Testis (tissue), 3 donors: Measurements from ENCODE around the gene FGFR3. TPM values are rescaled to one million over a fixed set of nuclear protein-coding genes. Genes with fewer than 3 reads are reported as not detected.

ENCODE experiments used
- DNase-seq: peaks from one replicate; pipeline ENCODE4 v3.0.0-alpha.2; 2019
- H3K27ac ChIP-seq, 2 donors: fragments of 200-600 bp; sonication (generic); one replicate each; pipeline ENCODE4 v1.5.1; 2019
- H3K27me3 ChIP-seq: fragments of 200-600 bp; sonication (generic); one replicate; pipeline ENCODE4 v1.5.1; 2019
- H3K36me3 ChIP-seq: fragments of 200-600 bp; sonication (generic); one replicate; pipeline ENCODE4 v1.5.1; 2017; ENCODE audit warnings: low read depth; ENCODE audit errors: missing control alignments
- H3K4me1 ChIP-seq: fragments of 200-600 bp; sonication (generic); one replicate; pipeline ENCODE4 v1.5.1; 2019
- H3K4me3 ChIP-seq, 2 donors: fragments of 200-600 bp; sonication (generic); one replicate each; pipeline ENCODE4 v1.5.1; 2017 to 2019
- H3K9me3 ChIP-seq: fragments of 200-600 bp; sonication (generic); one replicate; pipeline ENCODE4 v1.5.1; 2017
- POLR2A ChIP-seq: fragments of 450-650 bp; IDR thresholded peaks from one replicate; pipeline ENCODE4 v1.6.1; 2017; ENCODE audit warnings: antibody characterized with exemption, mild to moderate bottlenecking, moderate library complexity
- WGBS, 2 donors: methylation state at CpG; one replicate each; pipeline ENCODE4 v1.1.5; 2018; 5-methylcytosine and 5-hydroxymethylcytosine counted together
- intact Hi-C: fragments of 100-400 bp; cut with DNase I; formaldehyde crosslinking; loops from one replicate; pipeline ENCODE4 v1.15.1; 2023; ENCODE audit warnings: low total_unique reads
- polyA plus RNA-seq: library from polyadenylated mRNA; stranded (reverse); fragments of 350-450 nt; fragmentation: Illumina TruSeq; extraction: RNeasy Lipid Tissue Mini Kit (QIAGEN cat#74804); gene quantifications from one replicate; pipeline ENCODE4 v1.2.3, GENCODE V29; 2014; ENCODE audit warnings: low read depth, low replicate concordance; ENCODE audit not compliant: insufficient read depth
- total RNA-seq, 2 donors: library from RNA; depleted of rRNA; stranded (reverse); fragments of >200 nt; gene quantifications; one replicate each; pipeline ENCODE4 v1.2.3, GENCODE V29; 2016
- TF ChIP-seq, protein P1 (sequence below), 3 experiments: fragments of 450-650 bp in 2 of 3; fragments of 200-600 bp in 1 of 3; sonication (generic) in 1 of 3; IDR thresholded peaks; one replicate each; pipeline ENCODE4 v1.5.1; 2016 to 2019; ENCODE audit warnings: antibody characterized with exemption in 3 of 3, mild to moderate bottlenecking in 2 of 3, moderate library complexity in 1 of 3

FGFR3 gene
- total and polyA plus RNA-seq, 3 donors from 2014 or later = 39.2 to 93.7 (median 79.6) TPM

DNA sequence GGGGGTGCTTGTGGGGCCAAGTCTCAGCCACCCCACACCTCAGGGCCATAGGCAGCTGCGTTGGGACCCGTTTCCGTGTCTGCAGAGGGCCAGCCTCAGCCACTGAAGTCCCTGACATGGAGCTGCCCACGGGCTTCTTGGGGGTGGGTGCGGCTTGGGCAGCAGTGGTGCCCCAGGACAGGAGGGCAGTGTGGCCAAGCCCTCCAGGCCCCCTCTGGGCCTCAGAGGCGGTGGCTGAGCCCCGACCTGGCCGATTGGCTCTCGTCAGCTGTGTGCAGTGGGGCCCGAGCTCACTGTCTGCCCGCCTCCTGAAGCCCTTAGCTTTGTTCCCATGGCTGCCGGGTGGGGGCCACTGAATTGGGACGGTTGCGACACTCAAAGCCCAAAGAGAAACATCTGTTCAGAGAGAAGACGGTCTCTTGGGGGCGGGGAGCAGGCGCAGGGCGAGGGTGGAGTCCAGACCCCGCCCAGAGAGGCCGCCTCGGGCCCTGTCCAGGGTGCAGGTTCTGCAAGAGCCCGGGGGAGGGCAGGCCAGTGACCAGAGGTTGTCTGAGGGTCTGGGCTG lies 9.1 kb downstream of the FGFR3 start:
- no peak for DNase-seq
- TF ChIP-seq, protein P1, sequence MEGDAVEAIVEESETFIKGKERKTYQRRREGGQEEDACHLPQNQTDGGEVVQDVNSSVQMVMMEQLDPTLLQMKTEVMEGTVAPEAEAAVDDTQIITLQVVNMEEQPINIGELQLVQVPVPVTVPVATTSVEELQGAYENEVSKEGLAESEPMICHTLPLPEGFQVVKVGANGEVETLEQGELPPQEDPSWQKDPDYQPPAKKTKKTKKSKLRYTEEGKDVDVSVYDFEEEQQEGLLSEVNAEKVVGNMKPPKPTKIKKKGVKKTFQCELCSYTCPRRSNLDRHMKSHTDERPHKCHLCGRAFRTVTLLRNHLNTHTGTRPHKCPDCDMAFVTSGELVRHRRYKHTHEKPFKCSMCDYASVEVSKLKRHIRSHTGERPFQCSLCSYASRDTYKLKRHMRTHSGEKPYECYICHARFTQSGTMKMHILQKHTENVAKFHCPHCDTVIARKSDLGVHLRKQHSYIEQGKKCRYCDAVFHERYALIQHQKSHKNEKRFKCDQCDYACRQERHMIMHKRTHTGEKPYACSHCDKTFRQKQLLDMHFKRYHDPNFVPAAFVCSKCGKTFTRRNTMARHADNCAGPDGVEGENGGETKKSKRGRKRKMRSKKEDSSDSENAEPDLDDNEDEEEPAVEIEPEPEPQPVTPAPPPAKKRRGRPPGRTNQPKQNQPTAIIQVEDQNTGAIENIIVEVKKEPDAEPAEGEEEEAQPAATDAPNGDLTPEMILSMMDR (IDR thresholded peaks at IDR 0.05) = no peak
- no peak for TF ChIP-seq POLR2A
- no peaks in the 10 kb centered on the region for H3K9me3 ChIP-seq
- intact Hi-C loops = no loop called here
- no peaks in the 10 kb centered on the region for H3K36me3 ChIP-seq
- no peaks in the 10 kb centered on the region for H3K4me1 ChIP-seq
- H3K27me3 ChIP-seq = no peaks in the 10 kb centered on the region
- H3K27ac ChIP-seq = no peak overlapping the region
- H3K4me3 ChIP-seq = no peak overlapping the region
- WGBS, 2 donors = 68 to 87% methylated on average over 3 to 20 of the region's 22 CpGs

DNA sequence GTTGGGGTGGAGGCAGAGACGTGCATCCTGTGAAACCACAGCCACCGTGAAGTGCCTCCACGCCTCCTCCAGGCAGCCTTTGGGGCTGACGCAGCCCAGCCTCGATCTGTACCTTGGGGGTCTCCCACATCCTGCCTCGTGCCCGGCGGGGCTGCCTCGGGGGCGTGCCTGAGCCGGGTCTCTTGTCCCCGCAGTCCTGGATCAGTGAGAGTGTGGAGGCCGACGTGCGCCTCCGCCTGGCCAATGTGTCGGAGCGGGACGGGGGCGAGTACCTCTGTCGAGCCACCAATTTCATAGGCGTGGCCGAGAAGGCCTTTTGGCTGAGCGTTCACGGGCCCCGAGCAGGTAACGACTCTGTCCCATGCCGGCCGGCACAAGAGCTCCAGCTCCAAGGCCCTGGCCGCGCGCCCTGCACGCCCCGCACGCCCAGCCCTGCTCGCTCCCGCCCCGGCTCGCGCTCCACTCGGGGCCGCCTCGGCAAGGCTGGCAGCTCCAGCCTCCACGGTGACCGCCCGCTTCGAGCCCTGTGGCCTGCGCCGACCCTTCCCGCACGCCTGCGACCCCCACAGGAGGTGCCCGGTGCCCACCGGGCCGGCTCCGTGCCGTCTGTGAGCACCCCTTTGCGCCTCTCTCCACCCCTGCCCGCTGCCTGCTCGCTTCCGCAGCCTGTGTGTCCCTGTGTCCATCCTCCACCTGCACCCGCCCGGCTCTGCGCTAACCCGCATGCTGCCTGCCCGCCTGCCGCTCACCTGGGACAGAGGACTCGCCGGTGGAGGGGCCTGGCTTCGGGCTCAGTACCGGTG lies 9.8 kb downstream of the FGFR3 start:
- intact Hi-C loops = no loop called here
- Histone ChIP-seq H3K4me1 (no peaks in the 10 kb centered on the region), H3K27me3 (no peaks in the 10 kb centered on the region), H3K4me3 (no peak overlapping the region), H3K27ac (no peak overlapping the region), H3K36me3 (no peaks in the 10 kb centered on the region), H3K9me3 (no peaks in the 10 kb centered on the region)
- WGBS, 2 donors = 91 to 92% methylated on average over 21 to 70 of the region's 71 CpGs
- DNase-seq = no peak
- no peak for TF ChIP-seq POLR2A
- TF ChIP-seq, protein P1 (IDR thresholded peaks at IDR 0.05) = no peak

DNA sequence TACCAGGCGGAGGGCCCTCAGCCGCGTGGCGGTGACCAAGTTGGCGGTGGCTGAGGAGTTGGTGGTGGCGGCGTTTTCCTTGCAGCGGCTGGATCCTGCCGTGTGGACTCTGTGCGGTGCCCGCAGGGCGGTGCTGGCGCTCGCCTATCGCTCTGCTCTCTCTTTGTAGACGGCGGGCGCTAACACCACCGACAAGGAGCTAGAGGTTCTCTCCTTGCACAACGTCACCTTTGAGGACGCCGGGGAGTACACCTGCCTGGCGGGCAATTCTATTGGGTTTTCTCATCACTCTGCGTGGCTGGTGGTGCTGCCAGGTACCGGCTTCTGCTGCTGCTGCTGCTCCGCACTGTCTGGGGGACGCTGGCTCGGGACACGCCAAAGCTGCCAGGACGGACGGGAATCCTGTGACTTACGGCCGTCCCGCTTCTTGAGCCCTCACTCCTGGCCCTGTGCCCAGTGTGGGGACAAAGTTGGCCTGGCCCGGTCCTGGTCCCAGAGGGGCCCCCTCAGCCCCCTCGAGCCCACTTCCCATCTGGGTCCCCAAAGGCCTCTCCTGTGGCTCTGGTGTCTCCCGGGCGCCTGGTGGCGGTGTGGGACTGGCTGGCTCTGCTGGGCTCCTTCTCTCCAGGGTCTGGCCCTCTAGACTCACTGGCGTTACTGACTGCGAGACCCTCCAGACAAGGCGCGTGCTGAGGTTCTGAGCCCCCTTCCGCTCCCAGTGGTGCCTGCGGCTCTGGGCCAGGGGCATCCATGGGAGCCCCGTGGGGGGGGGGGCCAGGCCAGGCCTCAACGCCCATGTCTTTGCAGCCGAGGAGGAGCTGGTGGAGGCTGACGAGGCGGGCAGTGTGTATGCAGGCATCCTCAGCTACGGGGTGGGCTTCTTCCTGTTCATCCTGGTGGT lies 10.7 kb downstream of the FGFR3 start:
- H3K36me3 ChIP-seq = no peaks in the 10 kb centered on the region

DNA sequence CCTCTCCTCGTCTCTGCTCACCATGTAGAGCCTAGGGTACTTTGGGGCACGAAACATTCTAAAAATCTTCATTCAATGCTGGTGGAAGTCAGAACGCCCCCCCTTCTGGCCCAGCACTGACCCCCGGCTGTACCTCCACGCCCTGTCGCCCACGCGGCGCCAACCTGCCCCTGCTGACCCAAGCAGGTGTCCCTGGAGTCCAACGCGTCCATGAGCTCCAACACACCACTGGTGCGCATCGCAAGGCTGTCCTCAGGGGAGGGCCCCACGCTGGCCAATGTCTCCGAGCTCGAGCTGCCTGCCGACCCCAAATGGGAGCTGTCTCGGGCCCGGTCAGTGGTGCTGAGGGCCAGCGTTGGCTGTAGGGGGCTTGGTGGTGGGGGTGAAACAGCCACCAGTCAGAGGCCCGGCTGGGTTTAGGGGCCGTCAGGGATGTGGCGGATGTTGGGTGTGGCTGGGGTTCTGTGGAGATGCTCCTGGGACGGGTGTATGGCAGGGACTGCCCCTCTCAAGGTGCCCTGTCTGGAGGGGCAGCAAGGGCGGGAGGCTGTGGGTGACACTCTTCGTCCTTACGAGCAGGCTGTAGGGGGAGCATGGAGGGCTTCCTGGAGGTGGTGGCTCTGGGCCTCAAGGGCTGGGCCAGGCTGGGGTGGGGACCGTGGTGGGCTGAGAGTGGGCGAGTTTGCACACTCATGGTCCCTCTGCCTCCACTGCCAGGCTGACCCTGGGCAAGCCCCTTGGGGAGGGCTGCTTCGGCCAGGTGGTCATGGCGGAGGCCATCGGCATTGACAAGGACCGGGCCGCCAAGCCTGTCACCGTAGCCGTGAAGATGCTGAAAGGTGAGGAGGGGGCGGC lies 11.8 kb downstream of the FGFR3 start:
- no peak for DNase-seq
- WGBS, 2 donors = 91 to 94% methylated on average over 13 to 37 of the region's 37 CpGs
- H3K27ac ChIP-seq = no peak overlapping the region
- H3K9me3 ChIP-seq = no peaks in the 10 kb centered on the region
- no peaks in the 10 kb centered on the region for H3K4me1 ChIP-seq
- H3K4me3 ChIP-seq = no peak overlapping the region
- TF ChIP-seq, protein P1 (IDR thresholded peaks at IDR 0.05) = no peak
- no peak for TF ChIP-seq POLR2A
- H3K27me3 ChIP-seq = no peaks in the 10 kb centered on the region
- no peaks in the 10 kb centered on the region for H3K36me3 ChIP-seq
- intact Hi-C loops = no loop called here

More for the DNA sequence above, 10.7 kb downstream of the FGFR3 start:
- Histone ChIP-seq H3K27me3 (no peaks in the 10 kb centered on the region), H3K9me3 (no peaks in the 10 kb centered on the region), H3K4me3 (no peak overlapping the region), H3K4me1 (no peaks in the 10 kb centered on the region), H3K27ac (no peak overlapping the region)
- DNase-seq = no peak
- TF ChIP-seq, protein P1 (IDR thresholded peaks at IDR 0.05) = no peak
- TF ChIP-seq POLR2A = no peak
- intact Hi-C loops = no loop called here
- WGBS, 2 donors = 80 to 94% methylated on average over 4 to 51 of the region's 51 CpGs
